Activated CD4-positive, CD25-positive, alpha-beta regulatory T cell treated with anti-CD3 and anti-CD28 coated beads, Interleukin-2, amount 50 U/mL, for 72 hours (primary cell): ENCODE results near the gene AGO4.
"Not testable (repeated sequence)": the region's sequence is repeated elsewhere in the genome, so short reads cannot be mapped to it uniquely, and the experiment has no call there.

Experiments
- DNase-seq: peaks from one replicate; pipeline ENCODE4 v3.0.0; 2021

The AGO4 gene

GRCh38 chr1:35812754-35813153 is 4.9 kb downstream of the AGO4 start:
- not testable (repeated sequence) for DNase-seq

DNA sequence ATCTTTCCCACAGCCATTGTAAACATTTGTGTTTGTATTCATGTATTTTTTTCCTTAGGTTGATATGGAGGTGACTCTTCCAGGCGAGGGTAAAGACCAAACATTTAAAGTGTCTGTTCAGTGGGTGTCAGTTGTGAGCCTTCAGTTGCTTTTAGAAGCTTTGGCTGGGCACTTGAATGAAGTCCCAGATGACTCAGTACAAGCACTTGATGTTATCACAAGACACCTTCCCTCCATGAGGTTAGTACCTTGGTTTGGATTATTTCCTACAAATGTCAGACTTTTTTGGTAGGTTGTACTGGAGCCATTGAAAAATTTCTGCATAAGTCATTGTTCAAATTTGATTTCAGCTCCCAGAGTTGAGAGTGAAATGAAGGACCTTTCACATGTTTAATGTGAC is 17.4 kb downstream of the AGO4 start:
- no peak for DNase-seq

GRCh38 chr1:35832276-35832905 is 24.6 kb downstream of the AGO4 start:
- DNase-seq: no peak

- DNase-seq: no peak
Measured at GRCh38 chr1:35833395-35833794, 25.6 kb downstream of the AGO4 start.

DNA sequence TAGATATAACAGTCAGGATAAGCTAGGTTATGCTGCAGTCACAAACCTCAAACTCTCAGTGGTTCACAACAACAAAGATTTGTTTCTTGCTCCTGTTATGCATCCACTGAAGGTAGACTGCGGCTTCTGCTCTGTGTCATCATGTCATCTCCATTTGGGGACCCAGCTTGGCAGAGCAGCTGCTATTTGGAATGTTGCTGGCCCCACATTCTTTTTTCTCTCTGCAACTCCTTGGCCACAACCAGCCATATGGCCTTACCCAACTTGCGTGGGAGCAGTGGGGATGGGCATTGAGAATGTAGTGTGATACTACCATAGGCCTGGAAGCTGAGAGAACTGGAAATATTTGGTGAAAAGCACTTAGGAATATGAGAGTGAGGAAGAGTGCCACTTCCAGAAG is 26.4 kb downstream of the AGO4 start:
- no peak for DNase-seq

- DNase-seq: no peak
Measured at GRCh38 chr1:35835398-35835797, 27.6 kb downstream of the AGO4 start.

DNA sequence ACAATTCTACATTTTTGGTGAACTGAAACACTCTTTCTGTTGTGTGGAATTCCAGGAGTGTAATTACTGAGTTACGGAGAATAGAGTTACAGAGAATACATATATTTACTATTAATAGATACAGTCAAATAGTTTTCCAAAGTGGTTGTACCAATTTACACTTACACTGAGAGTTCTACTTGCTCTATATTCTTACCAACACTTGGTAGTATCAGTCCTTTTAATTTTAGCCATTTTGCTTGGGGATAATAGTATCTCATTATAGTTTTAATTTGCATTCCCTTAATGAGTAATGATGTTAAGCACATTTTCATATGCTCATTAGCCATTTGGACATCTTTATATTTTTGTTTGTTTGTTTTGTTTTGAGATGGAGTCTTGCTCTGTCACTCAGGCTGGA is 28.9 kb downstream of the AGO4 start:
- DNase-seq: no peak

- no peak for DNase-seq
Measured at GRCh38 chr1:35838693-35839245, 31.0 kb downstream of the AGO4 start.

GRCh38 chr1:35844826-35845225 is 37.0 kb downstream of the AGO4 start:
- DNase-seq: no peak

DNA sequence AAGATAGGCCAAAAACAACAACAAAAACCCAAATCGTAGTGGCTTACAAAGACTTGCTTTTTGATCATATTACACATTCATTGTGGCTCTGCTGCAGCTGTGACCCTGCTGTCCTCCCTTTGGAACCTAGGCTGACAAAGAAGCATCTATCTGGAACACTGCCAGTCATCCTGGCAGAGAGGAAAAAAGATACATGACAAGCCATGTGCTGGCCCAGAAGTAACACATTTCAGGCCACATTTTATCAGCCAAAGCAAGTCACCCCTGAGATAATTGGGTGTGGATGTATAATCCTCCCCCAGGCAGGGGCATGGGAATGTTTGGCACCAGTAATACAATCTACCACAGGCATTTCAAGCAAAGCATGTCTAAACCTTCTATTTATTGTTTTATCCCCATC is 38.0 kb downstream of the AGO4 start:
- no peak for DNase-seq

DNA sequence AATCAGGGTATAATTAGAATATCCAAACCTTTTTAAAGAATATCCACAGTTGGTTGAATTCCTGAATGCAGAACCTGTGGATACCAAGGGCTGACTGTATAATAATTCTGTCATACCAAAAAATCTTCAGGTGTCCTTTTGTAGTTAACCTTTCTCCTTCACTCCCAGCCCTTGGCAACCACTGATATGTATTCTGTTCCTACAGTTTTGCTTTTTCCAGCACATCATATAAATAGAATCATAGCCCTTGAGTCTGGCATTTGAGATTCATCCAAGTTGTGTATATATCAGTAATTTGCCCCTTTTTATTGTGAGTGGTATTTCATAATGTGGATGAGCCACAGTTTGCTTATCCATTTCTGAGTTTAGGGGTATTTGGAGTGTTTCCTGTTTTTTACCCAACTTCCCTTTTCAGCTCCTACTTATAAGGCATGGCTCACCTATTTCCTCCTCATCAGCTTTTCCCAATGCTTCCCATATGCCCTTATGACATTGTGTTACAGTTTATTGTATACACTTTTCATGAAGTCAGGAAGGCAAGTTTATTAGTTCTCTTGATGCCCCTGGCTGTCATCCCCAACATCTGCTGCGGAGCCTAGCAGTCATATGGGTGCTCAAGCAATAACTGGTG is 40.2 kb downstream of the AGO4 start:
- no peak for DNase-seq

DNA sequence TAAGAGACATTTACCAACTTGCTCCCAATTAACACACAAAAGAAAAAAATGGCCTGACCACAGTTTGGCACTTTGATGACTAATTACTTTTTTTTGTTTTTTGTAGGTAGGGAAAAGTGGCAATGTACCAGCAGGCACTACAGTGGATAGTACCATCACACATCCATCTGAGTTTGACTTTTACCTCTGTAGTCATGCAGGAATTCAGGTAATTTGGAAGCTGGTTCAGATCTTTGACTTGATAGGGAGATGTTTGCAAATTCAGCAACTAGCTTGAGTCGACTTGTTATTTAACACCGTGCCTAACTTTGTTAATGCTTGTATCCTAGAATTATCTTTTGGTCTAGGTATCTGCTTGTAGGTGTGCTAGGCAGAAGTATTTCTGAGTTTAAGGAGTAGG is 42.2 kb downstream of the AGO4 start:
- no peak for DNase-seq

DNA sequence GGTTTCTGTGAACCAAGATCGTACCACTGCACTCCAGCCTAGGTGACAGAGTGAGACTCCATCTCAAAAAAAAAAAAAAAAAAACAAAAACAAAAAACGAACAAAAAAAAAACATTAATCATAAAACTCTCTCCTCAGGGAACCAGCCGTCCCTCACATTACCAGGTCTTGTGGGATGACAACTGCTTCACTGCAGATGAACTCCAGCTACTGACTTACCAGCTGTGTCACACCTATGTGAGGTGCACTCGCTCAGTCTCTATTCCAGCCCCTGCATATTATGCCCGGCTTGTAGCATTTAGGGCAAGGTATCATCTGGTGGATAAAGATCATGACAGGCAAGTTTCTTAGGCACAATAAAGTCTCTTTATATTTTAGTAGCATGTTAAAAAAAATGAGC is 42.9 kb downstream of the AGO4 start:
- DNase-seq: no peak

GRCh38 chr1:35851132-35851869 is 43.5 kb downstream of the AGO4 start:
- no peak for DNase-seq

DNA sequence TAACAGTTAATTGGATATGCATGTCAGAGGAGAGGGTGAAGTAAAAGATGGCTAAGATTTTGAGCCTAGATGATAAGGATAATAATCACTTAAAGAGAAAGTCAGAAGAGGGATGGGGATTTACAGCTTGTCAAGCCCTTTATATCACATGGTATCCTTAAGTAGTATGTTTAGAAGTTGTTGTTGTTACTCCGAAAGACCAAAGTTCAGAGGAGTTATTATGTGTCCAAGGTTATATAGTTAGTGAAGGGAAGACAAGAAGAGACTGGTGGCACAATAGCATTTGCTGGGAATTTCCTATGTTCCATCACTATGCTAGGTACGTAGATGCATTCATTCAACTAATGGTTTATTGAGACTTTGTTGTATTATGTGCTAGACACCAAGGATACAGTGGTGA is 44.4 kb downstream of the AGO4 start:
- no peak for DNase-seq

DNA sequence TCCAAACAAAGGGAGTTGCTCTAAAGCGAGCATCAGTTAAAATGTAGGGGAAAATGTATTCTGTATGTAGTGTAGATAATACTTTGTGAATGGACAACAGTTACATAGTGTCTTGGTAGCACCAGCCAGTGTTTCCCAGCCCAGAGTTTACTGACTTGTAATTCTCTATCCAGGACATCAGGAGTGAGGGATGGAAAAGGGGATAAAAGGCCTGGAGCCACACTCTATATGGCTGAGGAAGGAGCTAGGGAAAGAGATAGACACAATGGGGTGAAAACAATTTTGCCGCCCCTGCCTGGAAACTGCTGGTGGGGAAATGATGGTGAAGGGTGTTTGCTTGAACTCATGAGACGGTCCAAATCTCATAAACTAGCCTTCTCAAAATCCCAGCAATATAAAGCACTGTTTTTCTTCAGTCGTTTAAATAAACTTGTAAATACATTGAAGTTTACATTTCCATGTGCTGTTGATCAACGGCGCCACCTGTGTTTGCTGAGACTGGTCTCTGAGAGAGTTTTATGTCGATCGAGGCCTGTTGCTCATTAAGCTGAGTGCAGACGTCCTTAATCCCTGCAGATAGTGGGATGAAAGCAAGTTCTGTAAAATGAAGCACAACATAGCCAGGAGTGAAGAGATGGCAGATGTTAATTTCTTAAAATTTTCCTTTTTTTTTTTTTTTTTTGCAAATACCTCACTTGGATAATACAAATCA is 47.3 kb downstream of the AGO4 start:
- no peak for DNase-seq

- no peak for DNase-seq
Measured at GRCh38 chr1:35856964-35857363, 49.1 kb downstream of the AGO4 start.

- no peak for DNase-seq
Measured at GRCh38 chr1:35857830-35858229, 50.0 kb downstream of the AGO4 start.

DNA sequence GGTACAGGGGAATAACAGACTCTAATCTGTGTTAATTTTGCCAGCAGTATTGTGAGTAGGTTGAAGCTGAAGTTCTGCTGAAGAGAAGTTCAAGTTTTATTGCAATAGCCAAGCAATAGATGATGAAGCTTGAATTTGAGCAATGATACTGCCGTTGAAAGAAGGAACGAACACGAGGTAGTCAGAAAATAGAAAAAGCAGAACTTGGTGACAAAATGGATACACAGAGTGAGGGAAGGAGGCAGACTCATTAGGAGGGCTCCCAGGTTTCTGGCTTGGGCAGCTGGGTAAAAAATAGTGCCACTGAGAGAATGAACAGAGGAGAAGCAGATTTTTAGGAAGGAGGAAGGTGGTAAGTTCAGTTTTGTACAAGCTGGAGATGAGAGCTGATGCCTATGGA is 52.9 kb downstream of the AGO4 start:
- DNase-seq: no peak

- DNase-seq: no peak
Measured at GRCh38 chr1:35863136-35863535, 55.3 kb downstream of the AGO4 start.

DNA sequence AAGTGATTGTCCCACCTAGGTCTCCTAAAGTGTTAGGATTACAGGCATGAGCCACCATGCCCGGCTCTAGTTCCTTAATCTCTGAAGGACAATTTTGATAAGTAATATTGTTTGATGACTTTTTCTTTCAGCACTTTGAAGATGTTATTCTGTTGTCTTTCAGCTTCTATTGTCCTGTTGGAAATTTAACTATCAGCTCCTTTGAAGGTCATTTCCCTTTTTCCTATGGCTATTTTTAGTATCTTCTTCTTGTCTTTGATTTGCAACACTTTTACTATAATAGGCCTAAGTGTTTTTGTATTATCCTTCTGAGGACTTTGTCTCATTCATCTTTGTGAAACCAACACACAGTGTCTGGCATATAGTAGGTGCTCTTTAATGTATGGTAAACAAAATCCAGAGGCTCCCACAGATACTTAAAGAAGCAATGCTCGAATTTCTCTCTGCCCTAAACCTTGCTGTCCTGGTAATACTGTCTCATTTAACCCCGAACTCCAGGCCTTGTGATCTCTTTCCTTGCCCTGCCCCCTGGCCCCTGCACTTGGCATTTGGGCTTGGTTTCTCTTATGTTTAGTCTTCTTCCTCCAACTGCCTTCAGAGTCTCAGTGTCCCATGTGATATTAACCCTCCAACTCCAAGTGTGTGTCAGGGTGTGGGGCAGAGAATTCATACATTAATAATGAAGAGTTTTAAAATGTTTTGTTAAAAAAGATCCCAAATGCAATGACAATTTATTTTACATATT is 56.2 kb downstream of the AGO4 start:
- no peak for DNase-seq

DNA sequence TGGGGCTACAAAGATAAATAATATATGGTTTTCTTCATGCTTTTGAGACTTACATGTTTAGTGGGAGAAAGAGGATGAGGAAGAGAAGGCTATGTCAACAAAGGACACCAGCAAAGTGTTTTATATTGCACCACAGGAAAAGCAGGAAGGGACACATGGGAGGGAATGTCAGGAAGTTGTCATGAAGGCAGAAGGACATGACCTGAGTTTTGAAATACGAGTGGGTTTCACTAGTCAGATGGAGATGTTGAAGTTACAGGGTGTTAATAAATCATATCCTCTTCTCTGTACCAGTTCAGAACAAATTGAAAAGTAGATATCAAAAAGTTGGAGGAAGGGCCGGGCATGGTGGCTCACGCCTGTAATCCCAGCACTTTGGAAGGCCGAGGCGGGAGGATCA is 57.0 kb downstream of the AGO4 start:
- no peak for DNase-seq

DNA sequence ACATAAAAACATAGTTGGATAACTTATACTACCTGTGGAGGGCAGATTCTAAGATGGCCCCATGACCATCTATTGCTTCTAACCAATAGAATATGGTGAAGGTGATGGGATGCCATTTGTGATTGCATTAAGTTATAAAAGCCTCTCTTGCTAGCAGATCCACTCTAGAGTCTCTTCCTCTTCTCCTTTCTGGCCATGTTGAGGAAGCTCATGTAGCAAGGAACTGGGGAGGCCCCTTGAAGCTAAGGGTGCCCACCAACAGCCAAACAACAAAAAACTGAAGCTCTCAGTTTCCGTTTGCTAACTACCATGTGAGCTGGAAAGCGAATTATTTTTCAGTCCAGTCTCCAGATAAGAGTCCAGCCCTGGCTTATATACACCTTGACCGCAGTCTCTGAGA is 59.2 kb downstream of the AGO4 start:
- no peak for DNase-seq
